ENCODE measurements around the gene RIBC2.

GRCh38 chr22:45451972-45452371 lies 38.5 kb downstream of the RIBC2 start:
- TF ChIP-seq CTCF (conservative IDR thresholded peaks at IDR 0.05; ENCODE audit: low read depth, low read length) (no peak), EZH2 (IDR thresholded peaks at IDR 0.05; ENCODE audit: low read length, unreplicated experiment) (no peak), EZH2phosphoT487 (IDR thresholded peaks at IDR 0.05; ENCODE audit: borderline replicate concordance, low read length) (no peak)

All from PC-3 (cell line).